A673 (cell line): ENCODE measurements around the gene SYNDIG1L. TPM values are rescaled to one million over a fixed set of nuclear protein-coding genes. Genes with fewer than 3 reads are reported as not detected.

ENCODE experiments used
- BruUV-seq: library from RNA; stranded (reverse); fragments of 400-500 nt; replicated peaks from 2 replicates; lab custom pipeline; 2021; lab: Mats Ljungman, UMichigan
- CTCF ChIA-PET: fragments of 300-600 bp; sonication (Branson Sonifier 250); formaldehyde crosslinking; loops from one replicate; lab custom pipeline; 2022; ENCODE audit warnings: antibody characterized with exemption; lab: Charles Lee
- POLR2A ChIA-PET: fragments of 300-600 bp; sonication (Branson Sonifier 250); formaldehyde crosslinking; loops from one replicate; lab custom pipeline; 2022; ENCODE audit warnings: antibody characterized with exemption; ENCODE audit not compliant: low non-redundant PET; lab: Charles Lee
- DNase-seq: peaks from one replicate; pipeline ENCODE4 v3.0.0-alpha.2; 2015; ENCODE audit warnings: low spot score
- H3K27ac ChIP-seq: fragments of 200-600 bp; sonication (generic); 2 replicates; pipeline ENCODE4 v1.5.1; 2016; ENCODE audit warnings: mixed run types, low read depth, mild to moderate bottlenecking, mixed read lengths, antibody characterized with exemption, low read length; ENCODE audit not compliant: poor library complexity, severe bottlenecking
- H3K27me3 ChIP-seq: fragments of 200-600 bp; sonication (generic); replicated peaks from 2 replicates; pipeline ENCODE4 v1.6.1; 2017; ENCODE audit warnings: mixed run types, low read depth, mild to moderate bottlenecking, mixed read lengths, antibody characterized with exemption, low read length; ENCODE audit not compliant: insufficient read depth, poor library complexity
- H3K36me3 ChIP-seq: fragments of 200-600 bp; sonication (generic); 2 replicates; pipeline ENCODE4 v1.6.1; 2016; ENCODE audit warnings: mixed run types, mild to moderate bottlenecking, mixed read lengths, antibody characterized with exemption, low read length; ENCODE audit not compliant: insufficient read depth, poor library complexity, severe bottlenecking
- H3K4me1 ChIP-seq: fragments of 200-600 bp; sonication (generic); 2 replicates; pipeline ENCODE4 v1.6.1; 2017; ENCODE audit warnings: mixed run types, mild to moderate bottlenecking, mixed read lengths, antibody characterized with exemption, low read length; ENCODE audit not compliant: insufficient read depth, poor library complexity, severe bottlenecking
- H3K4me3 ChIP-seq: fragments of 200-600 bp; sonication (generic); 2 replicates; pipeline ENCODE4 v1.5.1; 2016; ENCODE audit warnings: low read depth, mixed run types, mild to moderate bottlenecking, mixed read lengths, low read length; ENCODE audit not compliant: poor library complexity, severe bottlenecking
- H3K9me3 ChIP-seq: fragments of 200-600 bp; sonication (generic); 2 replicates; pipeline ENCODE4 v1.6.1; 2016; ENCODE audit warnings: mixed run types, low read depth, mild to moderate bottlenecking, mixed read lengths, antibody characterized with exemption, low read length; ENCODE audit not compliant: poor library complexity, severe bottlenecking
- EZH2 ChIP-seq: fragments of 200-600 bp; sonication (generic); IDR thresholded peaks from 2 replicates; pipeline ENCODE4 v1.6.1; 2017; ENCODE audit warnings: borderline replicate concordance, low read depth, mild to moderate bottlenecking, mixed read lengths, antibody characterized with exemption, low read length; ENCODE audit not compliant: poor library complexity, severe bottlenecking
- intact Hi-C: fragments of 100-400 bp; cut with micrococcal nuclease; formaldehyde crosslinking; loops from one replicate; pipeline ENCODE4 v1.10.0; 2022; ENCODE audit not compliant: unreplicated experiment
- total RNA-seq: library from RNA; stranded (reverse); gene quantifications from 2 replicates; pipeline ENCODE4 v1.2.3, GENCODE V29; 2021
- TF ChIP-seq, protein P1 (sequence below): fragments of 300-800, 200-600 bp; sonication (generic); conservative IDR thresholded peaks from 2 replicates; pipeline ENCODE4 v1.5.1; 2017; ENCODE audit warnings: low read depth, mild to moderate bottlenecking, antibody characterized with exemption, low read length, moderate library complexity, mixed read lengths

SYNDIG1L gene
- total RNA-seq, 1 experiment from 2014 or later: not detected

DNA sequence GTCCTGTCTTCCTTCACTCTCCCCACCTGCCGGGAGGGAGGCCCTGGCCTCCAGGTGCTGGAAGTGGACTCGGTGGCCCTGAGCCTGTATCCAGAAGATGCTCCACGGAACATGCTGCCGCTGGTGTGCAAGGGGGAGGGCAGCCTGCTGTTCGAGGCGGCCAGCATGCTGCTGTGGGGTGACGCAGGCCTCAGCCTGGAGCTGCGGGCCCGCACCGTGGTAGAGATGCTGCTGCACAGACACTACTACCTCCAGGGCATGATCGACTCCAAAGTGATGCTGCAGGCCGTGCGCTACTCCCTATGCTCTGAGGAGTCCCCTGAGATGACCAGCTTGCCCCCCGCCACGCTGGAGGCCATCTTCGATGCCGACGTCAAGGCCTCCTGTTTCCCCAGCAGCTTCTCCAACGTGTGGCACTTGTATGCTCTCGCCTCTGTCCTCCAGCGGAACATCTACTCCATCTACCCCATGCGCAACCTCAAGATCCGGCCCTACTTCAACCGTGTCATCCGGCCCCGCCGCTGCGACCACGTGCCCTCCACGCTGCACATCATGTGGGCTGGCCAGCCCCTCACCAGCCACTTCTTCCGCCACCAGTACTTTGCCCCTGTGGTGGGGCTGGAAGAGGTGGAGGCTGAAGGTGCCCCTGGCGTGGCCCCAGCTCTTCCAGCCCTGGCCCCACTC lies 69.0 kb downstream of the SYNDIG1L start:
- no peaks in the 10 kb centered on the region for H3K36me3 ChIP-seq
- no peak for DNase-seq
- ChIA-PET CTCF (no interaction called here), POLR2A (no interaction called here)
- intact Hi-C loops: no loop called here
- H3K27me3 ChIP-seq: no peaks in the 10 kb centered on the region
- TF ChIP-seq, protein P1, sequence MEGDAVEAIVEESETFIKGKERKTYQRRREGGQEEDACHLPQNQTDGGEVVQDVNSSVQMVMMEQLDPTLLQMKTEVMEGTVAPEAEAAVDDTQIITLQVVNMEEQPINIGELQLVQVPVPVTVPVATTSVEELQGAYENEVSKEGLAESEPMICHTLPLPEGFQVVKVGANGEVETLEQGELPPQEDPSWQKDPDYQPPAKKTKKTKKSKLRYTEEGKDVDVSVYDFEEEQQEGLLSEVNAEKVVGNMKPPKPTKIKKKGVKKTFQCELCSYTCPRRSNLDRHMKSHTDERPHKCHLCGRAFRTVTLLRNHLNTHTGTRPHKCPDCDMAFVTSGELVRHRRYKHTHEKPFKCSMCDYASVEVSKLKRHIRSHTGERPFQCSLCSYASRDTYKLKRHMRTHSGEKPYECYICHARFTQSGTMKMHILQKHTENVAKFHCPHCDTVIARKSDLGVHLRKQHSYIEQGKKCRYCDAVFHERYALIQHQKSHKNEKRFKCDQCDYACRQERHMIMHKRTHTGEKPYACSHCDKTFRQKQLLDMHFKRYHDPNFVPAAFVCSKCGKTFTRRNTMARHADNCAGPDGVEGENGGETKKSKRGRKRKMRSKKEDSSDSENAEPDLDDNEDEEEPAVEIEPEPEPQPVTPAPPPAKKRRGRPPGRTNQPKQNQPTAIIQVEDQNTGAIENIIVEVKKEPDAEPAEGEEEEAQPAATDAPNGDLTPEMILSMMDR: no peak
- no peak for TF ChIP-seq EZH2
- no TSS peak for BruUV-seq
- H3K27ac ChIP-seq: no peak overlapping the region
- no peak overlapping the region for H3K4me3 ChIP-seq
- H3K4me1 ChIP-seq: no peaks in the 10 kb centered on the region
- no peaks in the 10 kb centered on the region for H3K9me3 ChIP-seq

Other genes with a start within 250 kb of the SYNDIG1L start
- not detected in 2 replicates for gene VSX2, start 186.8 kb downstream of the SYNDIG1L start, total RNA-seq
- gene ABCD4, start 123.3 kb downstream of the SYNDIG1L start, total RNA-seq: 46.7 and 55.7 TPM in 2 replicates
- gene VRTN, start 77.7 kb downstream of the SYNDIG1L start, total RNA-seq: not detected in 2 replicates
- gene NPC2, start 67.1 kb upstream of the SYNDIG1L start, total RNA-seq: 55.1 and 68.8 TPM in 2 replicates
- gene ISCA2, start 67.6 kb upstream of the SYNDIG1L start, total RNA-seq: 25.5 and 26.3 TPM in 2 replicates
- 0.26 and 0.57 TPM in 2 replicates for gene LTBP2, start 186.0 kb upstream of the SYNDIG1L start, total RNA-seq